Liver (tissue), 3 donors: ENCODE measurements around the gene ANKS1A.

Experiments
- CTCF ChIP-seq: fragments of 150-350 bp; IDR thresholded peaks from 2 replicates; pipeline ENCODE4 v1.5.1; 2017; ENCODE audit warnings: improper control_type of control experiment, low read depth, low read length; ENCODE audit not compliant: missing input control
- GABPA ChIP-seq, 2 donors: IDR thresholded peaks in 1 of 2; conservative IDR thresholded peaks in 1 of 2; 2 replicates each; pipeline ENCODE4 v1.6.1; 2016; ENCODE audit warnings: antibody characterized with exemption in 2 of 2, mild to moderate bottlenecking in 1 of 2, moderate library complexity in 1 of 2
- JUND ChIP-seq, 2 donors: IDR thresholded peaks; 2 replicates each; pipeline ENCODE4 v1.6.1; 2016; ENCODE audit warnings: antibody characterized with exemption in 2 of 2
- RAD21 ChIP-seq, 2 donors: IDR thresholded peaks; 2 replicates each; pipeline ENCODE4 v1.6.1; 2016; ENCODE audit warnings: antibody characterized with exemption in 2 of 2, mild to moderate bottlenecking in 2 of 2
- REST ChIP-seq: IDR thresholded peaks from 2 replicates; pipeline ENCODE4 v1.6.1; 2016; ENCODE audit warnings: antibody characterized with exemption, mild to moderate bottlenecking
- SP1 ChIP-seq: IDR thresholded peaks from 2 replicates; pipeline ENCODE4 v1.6.1; 2018; ENCODE audit warnings: antibody characterized with exemption, mild to moderate bottlenecking
- YY1 ChIP-seq: IDR thresholded peaks from 2 replicates; pipeline ENCODE4 v1.6.1; 2016; ENCODE audit warnings: antibody characterized with exemption, mild to moderate bottlenecking
- donor health status: healthy.
- donor health status: healthy.

DNA sequence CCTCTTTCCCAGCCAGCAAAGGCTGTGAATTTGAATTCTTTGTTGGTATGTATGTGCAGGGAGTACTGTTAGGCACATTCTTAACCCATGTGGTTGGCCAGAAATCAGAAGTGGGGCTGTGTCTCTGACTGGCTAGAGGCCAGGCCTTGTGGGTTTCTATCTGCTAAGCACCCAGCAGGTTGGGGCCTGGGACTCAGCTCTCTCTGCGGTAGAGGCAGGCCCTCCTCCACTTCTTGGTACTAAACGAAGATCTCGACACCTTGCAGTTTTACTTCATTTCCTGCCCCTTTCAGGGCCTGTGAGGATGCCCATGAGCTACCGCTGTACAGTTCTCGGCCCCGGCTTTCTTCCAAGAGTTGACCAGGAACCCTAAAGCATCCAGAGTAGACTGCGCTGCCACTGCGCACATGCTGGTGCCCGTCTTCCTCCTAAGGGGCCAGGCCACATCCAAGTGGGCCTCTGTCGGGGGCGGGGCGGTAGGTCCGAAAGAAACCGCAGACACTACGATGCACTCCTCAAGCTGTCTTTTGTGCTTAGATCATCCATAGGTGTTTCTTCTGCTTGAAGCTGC, 201.0 kb downstream of the ANKS1A start:
- no peak for TF ChIP-seq RAD21 (IDR thresholded peaks at IDR 0.05)
- no peak for TF ChIP-seq CTCF
- TF ChIP-seq SP1, result no peak
- no peak for TF ChIP-seq JUND (IDR thresholded peaks at IDR 0.05)
- TF ChIP-seq GABPA (IDR thresholded peaks at IDR 0.05 in 1 of 2, conservative IDR thresholded peaks at IDR 0.05 in 1 of 2), result no peak
- no peak for TF ChIP-seq REST
- no peak for TF ChIP-seq YY1
